Caco-2 (cell line): ENCODE measurements around the gene GRID1. TPM values are rescaled to one million over a fixed set of nuclear protein-coding genes. Genes with fewer than 3 reads are reported as not detected.

Experiments
- BruUV-seq: library from RNA; stranded (reverse); fragments of 400-500 nt; replicated peaks from 2 replicates; lab custom pipeline; 2021; lab: Mats Ljungman, UMichigan
- CTCF ChIA-PET: fragments of 300-600 bp; sonication (Branson Sonifier 250); formaldehyde crosslinking; loops from one replicate; lab custom pipeline; 2022; ENCODE audit warnings: antibody characterized with exemption; lab: Charles Lee
- POLR2A ChIA-PET: fragments of 300-600 bp; sonication (Branson Sonifier 250); formaldehyde crosslinking; loops from one replicate; lab custom pipeline; 2022; ENCODE audit warnings: antibody characterized with exemption; lab: Charles Lee
- DNase-seq, 2 experiments: peaks; one replicate each; pipeline versions ENCODE4 v3.0.0 to v3.0.0-alpha.2; 2020 to 2022
- H3K27me3 ChIP-seq: replicated peaks from 2 replicates; pipeline ENCODE4 v1.6.0; 2011; ENCODE audit warnings: low read length; ENCODE audit not compliant: control insufficient read depth, insufficient read depth
- H3K36me3 ChIP-seq: 2 replicates; pipeline ENCODE4 v1.5.1; 2011; ENCODE audit warnings: low read length; ENCODE audit not compliant: control insufficient read depth, insufficient read depth
- H3K4me1 ChIP-seq: fragments of 250-450 bp; sonication (Bioruptor Pico); 2 replicates; pipeline ENCODE4 v1.5.1; 2020; ENCODE audit warnings: mild to moderate bottlenecking
- H3K4me3 ChIP-seq: 2 replicates; pipeline ENCODE4 v1.5.1; 2011; ENCODE audit warnings: low read depth, mild to moderate bottlenecking, control low read depth, low read length
- H3K9me3 ChIP-seq: fragments of 250-450 bp; sonication (Bioruptor Pico); 2 replicates; pipeline ENCODE4 v1.5.1; 2020; ENCODE audit warnings: mild to moderate bottlenecking, moderate library complexity
- H3K27ac Mint-ChIP-seq: one replicate; pipeline ENCODE4 v1.8.0; 2022; ENCODE audit warnings: mixed read lengths; ENCODE audit not compliant: unreplicated experiment
- H3K27me3 Mint-ChIP-seq: one replicate; pipeline ENCODE4 v1.8.0; 2022; ENCODE audit warnings: mixed read lengths; ENCODE audit not compliant: insufficient read depth, unreplicated experiment
- H3K36me3 Mint-ChIP-seq: one replicate; pipeline ENCODE4 v1.8.0; 2022; ENCODE audit warnings: mild to moderate bottlenecking, mixed read lengths; ENCODE audit not compliant: insufficient read depth, unreplicated experiment
- H3K4me1 Mint-ChIP-seq: one replicate; pipeline ENCODE4 v1.8.0; 2022; ENCODE audit warnings: low read depth, mixed read lengths; ENCODE audit not compliant: unreplicated experiment
- H3K4me3 Mint-ChIP-seq: one replicate; pipeline ENCODE4 v1.8.0; 2022; ENCODE audit warnings: mild to moderate bottlenecking, moderate library complexity, mixed read lengths; ENCODE audit not compliant: unreplicated experiment
- H3K9me3 Mint-ChIP-seq: one replicate; pipeline ENCODE4 v1.8.0; 2022; ENCODE audit warnings: mixed read lengths; ENCODE audit not compliant: unreplicated experiment
- CTCF ChIP-seq, 2 experiments: fragments of 200-600 bp in 1 of 2; IDR thresholded peaks; 1 replicate in 1 of 2; 2 replicates in 1 of 2; pipeline versions ENCODE4 v1.5.1 to v1.8.0; 2011 to 2022; ENCODE audit warnings: antibody characterized with exemption in 1 of 2, control low read depth in 1 of 2, inconsistent platforms in 1 of 2, low read depth in 1 of 2, low read length in 1 of 2, mild to moderate bottlenecking in 1 of 2, moderate library complexity in 1 of 2; ENCODE audit not compliant: insufficient read depth in 1 of 2, severe bottlenecking in 1 of 2, unreplicated experiment in 1 of 2
- intact Hi-C: fragments of 100-400 bp; cut with micrococcal nuclease; formaldehyde crosslinking; loops from one replicate; pipeline ENCODE4 v1.10.0; 2022; ENCODE audit not compliant: unreplicated experiment
- total RNA-seq: library from RNA; stranded (reverse); gene quantifications from 2 replicates; pipeline ENCODE4 v1.2.3, GENCODE V29; 2022

Gene GRID1
- total RNA-seq, 1 experiment from 2014 or later: 8.0 TPM

DNA sequence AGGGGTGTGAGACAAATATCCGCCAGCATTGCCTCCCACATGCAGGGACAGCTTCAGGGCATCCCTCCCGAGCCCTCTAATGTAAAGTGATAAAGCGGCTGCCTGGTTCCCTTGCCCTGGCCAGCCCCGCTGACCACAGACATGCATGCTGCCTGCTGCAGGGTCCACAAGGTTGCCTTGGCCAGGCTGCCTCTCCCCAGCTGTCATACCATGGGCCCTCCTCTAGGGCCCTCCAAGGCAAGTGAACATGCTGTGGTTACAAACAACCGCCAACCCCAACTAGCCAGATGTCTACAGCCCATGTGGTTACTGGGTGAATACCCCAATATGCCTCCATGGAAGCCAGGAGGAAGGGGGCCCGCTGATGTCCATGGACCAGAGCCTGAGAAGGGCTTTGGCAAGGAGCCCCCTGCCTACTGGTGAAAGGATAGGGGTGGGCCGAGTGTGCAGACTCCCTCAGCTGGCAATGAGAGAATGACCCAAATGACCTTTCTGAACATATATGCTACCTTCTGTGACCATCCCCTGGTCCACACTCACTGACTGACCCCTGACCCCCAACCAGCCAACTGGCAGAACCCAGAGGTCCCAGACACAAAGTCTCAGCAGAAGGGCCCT lies 37.4 kb downstream of the GRID1 start:
- Mint-ChIP-seq H3K9me3 (no peaks in the 10 kb centered on the region), H3K36me3 (no peaks in the 10 kb centered on the region), H3K4me1 (no peaks in the 10 kb centered on the region), H3K4me3 (no peak overlapping the region), H3K27ac (no peak overlapping the region), H3K27me3 (peaks cover 12% of the 10 kb centered on the region)
- H3K9me3 ChIP-seq: no peaks in the 10 kb centered on the region
- peak in 1 of 2 experiments; percentile 30 for DNase-seq
- intact Hi-C loops: no loop called here
- no peaks in the 10 kb centered on the region for H3K4me1 ChIP-seq
- POLR2A ChIA-PET: no interaction called here
- TF ChIP-seq CTCF (IDR thresholded peaks at IDR 0.05; ENCODE audit: insufficient read depth in 1 of 2, low read depth in 1 of 2, low read length in 1 of 2, severe bottlenecking in 1 of 2, unreplicated experiment in 1 of 2): no peak
- no peaks in the 10 kb centered on the region for H3K27me3 ChIP-seq
- CTCF ChIA-PET: no interaction called here
- no peaks in the 10 kb centered on the region for H3K36me3 ChIP-seq
- BruUV-seq: no TSS peak
- no peak overlapping the region for H3K4me3 ChIP-seq

GRCh38 chr10:86327954-86328725 lies 38.5 kb downstream of the GRID1 start:
- no peak overlapping the region for H3K4me3 Mint-ChIP-seq
- no peaks in the 10 kb centered on the region for H3K9me3 ChIP-seq
- POLR2A ChIA-PET: no interaction called here
- no peaks in the 10 kb centered on the region for H3K36me3 ChIP-seq
- H3K9me3 Mint-ChIP-seq: no peaks in the 10 kb centered on the region
- TF ChIP-seq CTCF (IDR thresholded peaks at IDR 0.05; ENCODE audit: insufficient read depth in 1 of 2, low read depth in 1 of 2, low read length in 1 of 2, severe bottlenecking in 1 of 2, unreplicated experiment in 1 of 2): no peak
- no peaks in the 10 kb centered on the region for H3K27me3 ChIP-seq
- no peaks in the 10 kb centered on the region for H3K36me3 Mint-ChIP-seq
- no peak overlapping the region for H3K27ac Mint-ChIP-seq
- no peaks in the 10 kb centered on the region for H3K4me1 Mint-ChIP-seq
- peak in 1 of 2 experiments; percentile 9 for DNase-seq
- no peak overlapping the region for H3K4me3 ChIP-seq
- CTCF ChIA-PET: no interaction called here
- H3K4me1 ChIP-seq: no peaks in the 10 kb centered on the region
- H3K27me3 Mint-ChIP-seq: peaks cover 11% of the 10 kb centered on the region
- intact Hi-C loops: no loop called here
- BruUV-seq: no TSS peak

DNA sequence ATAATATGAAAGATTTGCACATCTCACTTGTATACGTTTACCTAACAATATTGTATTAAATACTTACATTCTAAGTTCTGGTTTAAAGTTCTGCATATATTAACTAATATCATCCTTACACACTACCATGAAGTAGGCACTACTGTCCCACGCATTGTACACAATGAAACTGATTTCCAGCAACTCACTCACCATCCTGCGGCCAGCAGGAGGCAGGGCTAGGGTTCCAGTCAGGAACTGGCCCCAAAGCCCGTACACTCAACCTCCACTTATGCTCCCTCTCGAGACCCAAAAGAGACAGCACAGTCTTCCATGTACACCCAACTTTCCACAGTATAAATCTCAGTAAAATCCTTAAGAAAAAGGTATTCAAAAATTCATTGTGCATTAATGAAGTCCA lies 41.4 kb downstream of the GRID1 start:
- Histone ChIP-seq H3K27me3 (no peaks in the 10 kb centered on the region), H3K36me3 (no peaks in the 10 kb centered on the region), H3K4me1 (no peaks in the 10 kb centered on the region), H3K9me3 (no peaks in the 10 kb centered on the region), H3K4me3 (no peak overlapping the region)
- BruUV-seq: no TSS peak
- Mint-ChIP-seq H3K9me3 (no peaks in the 10 kb centered on the region), H3K36me3 (no peaks in the 10 kb centered on the region), H3K4me3 (no peak overlapping the region), H3K27ac (no peak overlapping the region), H3K4me1 (no peaks in the 10 kb centered on the region), H3K27me3 (peaks cover 13% of the 10 kb centered on the region)
- intact Hi-C loops: no loop called here
- POLR2A ChIA-PET: no interaction called here
- CTCF ChIA-PET: no interaction called here
- peak in 1 of 2 experiments; percentile 18 for TF ChIP-seq CTCF (IDR thresholded peaks at IDR 0.05; ENCODE audit: insufficient read depth in 1 of 2, low read depth in 1 of 2, low read length in 1 of 2, severe bottlenecking in 1 of 2, unreplicated experiment in 1 of 2)
- peak in 1 of 2 experiments; percentile 3 for DNase-seq
